ENCODE results near the gene MYH7.
"Not testable (repeated sequence)": the region's sequence is repeated elsewhere in the genome, so short reads cannot be mapped to it uniquely, and the experiment has no call there.

MYH7 gene

DNA sequence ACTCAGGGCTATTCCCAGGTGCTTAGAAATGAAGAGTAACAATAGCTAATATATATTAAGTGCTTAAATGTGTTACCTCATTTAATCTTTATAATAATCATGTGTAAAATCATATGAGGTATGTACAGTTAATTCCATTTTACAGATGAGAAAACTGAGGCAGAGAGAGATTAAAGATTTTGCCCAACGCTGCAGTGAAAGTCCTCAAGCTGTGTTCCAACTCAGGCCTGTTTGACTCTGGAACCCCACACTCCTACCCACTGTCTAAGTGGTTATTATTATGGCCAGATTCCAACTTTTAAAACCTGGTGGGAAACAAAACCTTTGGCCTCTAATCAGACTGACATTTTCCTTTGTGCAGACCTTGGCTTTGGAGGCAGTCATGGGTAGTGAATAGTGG is 48.5 kb downstream of the MYH7 start:
- no peak overlapping the region for H3K27ac ChIP-seq
- TF ChIP-seq ZFX (IDR thresholded peaks at IDR 0.05) = no peak
- TF ChIP-seq CTCF (conservative IDR thresholded peaks at IDR 0.05) = no peak

DNA sequence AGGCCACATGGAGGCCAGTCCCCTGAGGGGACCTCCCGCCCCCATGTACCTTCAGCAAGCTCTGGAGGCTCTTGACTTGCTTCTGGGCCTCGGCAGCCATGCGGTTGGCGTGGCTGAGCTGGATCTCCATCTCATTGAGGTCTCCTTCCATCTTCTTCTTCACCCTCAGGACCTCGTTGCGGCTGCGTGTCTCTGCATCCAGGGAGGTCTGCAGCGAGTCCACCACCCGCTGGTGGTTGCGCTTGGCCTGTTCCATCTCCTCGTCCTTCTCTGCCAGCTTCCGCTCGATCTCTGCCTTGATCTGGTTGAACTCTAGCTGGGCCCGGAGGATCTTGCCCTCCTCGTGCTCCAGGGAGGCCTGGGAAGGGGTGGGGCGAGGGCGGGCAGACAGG is 49.2 kb downstream of the MYH7 start:
- not testable (repeated sequence) for H3K27ac ChIP-seq

GRCh38 chr14:23385642-23386265 is 49.7 kb downstream of the MYH7 start:
- H3K27ac ChIP-seq = no peak overlapping the region
- TF ChIP-seq CTCF (conservative IDR thresholded peaks at IDR 0.05) (no peak), ZFX (IDR thresholded peaks at IDR 0.05) (no peak)

GRCh38 chr14:23385244-23385641 is 50.2 kb downstream of the MYH7 start:
- TF ChIP-seq ZFX (IDR thresholded peaks at IDR 0.05) (no peak), CTCF (conservative IDR thresholded peaks at IDR 0.05) (no peak)

GRCh38 chr14:23384364-23385080 is 50.9 kb downstream of the MYH7 start:
- no peak for TF ChIP-seq CTCF (conservative IDR thresholded peaks at IDR 0.05)
- no peak for TF ChIP-seq ZFX (IDR thresholded peaks at IDR 0.05)
- H3K27ac ChIP-seq = no peak overlapping the region

More at GRCh38 chr14:23385244-23385641, 50.2 kb downstream of the MYH7 start:
- H3K27ac ChIP-seq = no peak overlapping the region

GRCh38 chr14:23382731-23383440 is 52.6 kb downstream of the MYH7 start:
- TF ChIP-seq CTCF (conservative IDR thresholded peaks at IDR 0.05) (no peak), ZFX (IDR thresholded peaks at IDR 0.05) (no peak)
- no peak overlapping the region for H3K27ac ChIP-seq

- no peak overlapping the region for H3K27ac ChIP-seq
- TF ChIP-seq CTCF (conservative IDR thresholded peaks at IDR 0.05) (no peak), ZFX (IDR thresholded peaks at IDR 0.05) (no peak)
Measured at GRCh38 chr14:23382276-23382675, 53.2 kb downstream of the MYH7 start.

All from C4-2B (cell line).